Tongue (tissue), 2 donors: ENCODE data around the gene SPNS2. TPM values are rescaled to one million over a fixed set of nuclear protein-coding genes. Genes with fewer than 3 reads are reported as not detected.
A peak's percentile ranks its signal among the peaks of the same experiment; 100 is the strongest.
"Not testable (repeated sequence)": the region's sequence is repeated elsewhere in the genome, so short reads cannot be mapped to it uniquely, and the experiment has no call there.

Experiments used
- DNase-seq: peaks from one replicate; pipeline ENCODE4 v3.0.0-alpha.2; 2015
- total RNA-seq: library from RNA; depleted of rRNA; stranded (reverse); fragments of >200 nt; gene quantifications from one replicate; pipeline ENCODE4 v1.2.3, GENCODE V29; 2014

Gene SPNS2
- total RNA-seq, 1 donor from 2014 or later, result 19.9 TPM

DNA sequence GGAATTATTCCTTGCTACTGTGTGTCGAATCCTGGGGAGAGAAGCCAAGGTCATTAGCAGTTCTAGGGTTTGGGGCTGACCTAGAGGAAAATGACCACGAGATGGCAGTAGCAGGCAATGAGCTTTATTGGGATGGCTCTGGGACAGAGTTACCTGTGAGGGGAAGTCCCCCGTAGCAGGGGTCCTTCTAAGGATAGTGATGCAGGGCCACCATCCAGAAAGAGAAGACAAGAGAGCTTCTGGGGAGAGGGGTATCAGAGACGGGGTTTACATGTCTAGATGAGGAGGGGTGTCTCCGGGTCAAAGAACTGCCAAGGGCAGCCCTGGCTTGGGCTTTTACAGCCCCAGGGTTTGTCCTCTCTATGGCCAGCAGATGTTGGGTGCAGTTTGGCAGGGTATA, 68.1 kb downstream of the SPNS2 start:
- DNase-seq, result peak; percentile 88

DNA sequence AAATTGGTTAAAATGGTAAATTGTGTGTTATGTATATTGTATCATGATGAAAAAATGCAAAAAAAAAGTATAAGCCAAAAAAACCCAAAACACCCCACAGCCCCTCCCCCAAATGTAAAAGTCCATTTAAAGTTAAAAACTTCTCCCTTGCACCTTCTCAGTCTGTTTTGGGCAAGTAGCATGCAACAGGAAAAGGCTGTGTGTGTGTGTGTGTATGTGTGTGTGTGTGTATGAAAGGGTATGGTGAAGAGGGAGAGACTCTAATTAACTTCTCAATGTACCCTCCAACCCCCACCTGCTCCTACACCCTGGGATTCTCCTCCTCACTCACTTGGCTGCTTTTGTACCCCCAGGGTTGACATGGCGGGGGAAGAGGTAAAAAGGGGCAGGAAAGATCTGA, 70.9 kb downstream of the SPNS2 start:
- DNase-seq, result no peak

DNA sequence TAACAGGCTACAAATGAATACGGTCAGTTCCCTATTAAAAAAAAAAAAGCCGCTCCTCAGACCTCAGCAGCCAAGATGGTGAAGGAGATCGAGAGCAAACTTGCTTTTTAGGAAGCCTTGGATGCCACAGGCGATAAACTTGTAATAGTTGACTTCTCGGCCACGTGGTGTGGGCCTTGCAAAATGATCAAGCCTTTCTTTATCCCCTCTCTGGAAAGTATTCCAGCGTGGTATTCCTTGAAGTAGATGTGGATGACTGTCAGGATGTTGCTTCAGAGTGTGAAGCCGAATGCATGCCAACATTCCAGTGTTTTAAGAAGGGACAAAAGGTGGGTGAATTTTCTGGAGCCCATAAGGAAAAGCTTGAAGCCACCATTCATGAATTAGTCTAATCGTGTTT, 73.5 kb downstream of the SPNS2 start:
- DNase-seq, result no peak

- no peak for DNase-seq
These were observed 74.4 kb downstream of the SPNS2 start for GRCh38 chr17:4573115-4573514.

DNA sequence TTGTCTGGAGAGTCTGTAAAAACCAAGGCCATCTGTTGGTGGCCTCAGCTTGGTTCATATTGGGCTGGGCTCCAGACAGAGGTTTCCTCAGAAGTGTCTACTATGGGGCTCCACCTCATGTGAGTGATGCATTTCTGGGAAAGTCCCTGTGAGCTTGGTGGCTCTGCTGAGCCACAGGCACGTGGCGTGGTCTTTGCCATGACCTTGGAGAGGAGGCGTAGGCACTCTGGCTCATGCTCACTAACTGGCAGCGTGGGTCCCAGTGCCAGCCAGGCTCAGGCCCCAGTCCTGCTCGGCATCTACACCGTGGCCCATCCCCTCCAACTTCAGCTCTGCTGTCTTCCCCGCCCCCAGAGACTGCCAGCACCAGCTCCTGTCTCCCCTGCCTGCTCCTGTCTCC, 75.0 kb downstream of the SPNS2 start:
- DNase-seq, result no peak

DNA sequence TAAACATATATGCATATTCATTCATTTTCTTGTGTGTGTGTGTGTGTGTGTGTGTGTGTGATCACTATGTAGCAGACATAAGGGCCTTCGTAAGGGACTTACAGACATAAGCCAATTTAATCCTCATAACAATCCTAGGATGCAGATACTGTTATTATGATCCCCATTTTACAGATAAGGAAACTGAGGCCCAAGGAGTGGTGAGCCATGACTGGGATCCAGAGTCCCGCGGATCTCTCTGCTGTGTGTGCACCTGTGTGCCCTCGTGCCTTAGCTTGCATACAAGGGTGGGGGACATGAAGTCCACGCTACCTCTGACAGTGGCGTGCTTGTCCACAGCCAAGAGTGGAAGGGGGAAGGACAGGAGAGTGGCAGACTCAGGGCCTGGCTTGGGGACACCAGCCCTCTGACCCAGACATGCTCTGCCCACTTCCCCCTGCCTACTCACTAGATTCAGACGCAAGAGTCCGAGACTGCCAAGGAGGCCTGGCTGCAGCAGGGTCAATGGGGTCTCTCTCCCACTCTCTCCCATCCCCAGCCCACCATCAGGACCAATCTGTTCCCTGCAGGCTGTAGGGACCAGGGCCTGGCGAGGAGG, 75.9 kb downstream of the SPNS2 start:
- no peak for DNase-seq

DNA sequence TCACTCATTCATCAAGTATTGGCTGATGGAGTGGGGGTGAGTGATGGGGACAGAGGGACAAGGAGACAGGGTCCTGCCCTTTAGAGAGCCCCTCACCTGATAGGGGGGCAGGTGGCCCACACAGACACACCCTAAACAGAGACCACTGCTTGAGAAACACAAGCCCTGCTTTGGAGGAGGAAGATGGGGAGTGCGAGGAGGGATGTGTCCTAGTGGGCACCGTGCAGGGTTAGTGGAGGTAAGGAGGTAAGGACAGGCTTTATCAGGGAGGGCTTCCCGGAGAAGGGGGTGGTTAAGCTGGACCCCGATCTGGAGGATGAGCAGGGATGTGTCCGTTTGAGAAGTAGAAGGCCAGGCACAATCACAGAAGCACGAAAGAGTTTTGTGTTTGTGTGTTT, 77.5 kb downstream of the SPNS2 start:
- DNase-seq, result no peak

DNA sequence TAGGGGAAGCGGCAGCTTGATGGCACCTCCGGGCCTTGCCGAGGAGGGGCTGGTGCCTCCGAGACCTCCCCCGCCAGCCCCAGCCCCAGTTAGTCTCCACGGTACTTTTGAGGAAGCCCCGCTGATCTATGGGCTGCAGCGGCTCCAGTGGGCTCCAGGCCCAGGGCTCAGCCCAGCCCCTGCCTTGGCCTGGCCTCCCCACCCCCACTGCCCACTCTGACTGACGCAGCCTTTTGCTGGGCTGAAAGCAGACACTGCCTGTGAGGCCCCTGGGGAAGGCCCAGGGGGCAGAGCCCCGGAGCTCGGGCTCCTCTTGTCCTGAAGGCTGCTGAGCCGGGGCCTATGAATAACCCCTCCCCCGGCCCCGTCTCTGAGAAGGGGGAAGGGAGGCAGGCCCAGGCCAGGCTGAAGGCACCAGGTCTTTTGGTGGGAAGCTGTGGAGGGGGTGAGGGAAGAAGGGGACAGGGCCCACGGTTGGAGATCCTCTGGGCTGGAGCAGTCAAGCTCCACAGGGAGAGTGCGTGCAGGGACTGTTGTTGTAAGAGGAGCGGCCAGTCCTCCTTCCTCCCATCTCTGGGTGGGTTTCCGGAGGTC, 78.1 kb downstream of the SPNS2 start:
- peak; percentile 82 for DNase-seq

GRCh38 chr17:4577386-4577993, 78.8 kb downstream of the SPNS2 start:
- no peak for DNase-seq

DNA sequence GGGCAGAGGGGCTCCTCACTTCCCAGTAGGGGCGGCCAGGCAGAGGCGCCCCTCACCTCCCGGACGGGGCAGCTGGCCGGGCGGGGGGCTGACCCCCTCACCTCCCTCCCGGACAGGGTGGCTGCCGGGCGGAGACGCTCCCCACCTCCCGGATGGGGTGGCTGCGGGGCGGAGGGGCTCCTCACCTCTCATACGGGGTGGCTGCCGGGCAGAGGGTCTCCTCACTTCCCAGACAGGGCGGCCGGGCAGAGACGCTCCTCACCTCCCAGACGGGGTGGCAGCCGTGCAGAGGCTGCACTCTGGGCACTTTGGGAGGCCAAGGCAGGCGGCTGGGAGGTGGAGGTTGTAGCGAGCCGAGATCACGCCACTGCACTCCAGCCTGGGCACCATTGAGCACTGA, 79.7 kb downstream of the SPNS2 start:
- not testable (repeated sequence) for DNase-seq

GRCh38 chr17:4579678-4580077, 81.0 kb downstream of the SPNS2 start:
- no peak for DNase-seq

DNA sequence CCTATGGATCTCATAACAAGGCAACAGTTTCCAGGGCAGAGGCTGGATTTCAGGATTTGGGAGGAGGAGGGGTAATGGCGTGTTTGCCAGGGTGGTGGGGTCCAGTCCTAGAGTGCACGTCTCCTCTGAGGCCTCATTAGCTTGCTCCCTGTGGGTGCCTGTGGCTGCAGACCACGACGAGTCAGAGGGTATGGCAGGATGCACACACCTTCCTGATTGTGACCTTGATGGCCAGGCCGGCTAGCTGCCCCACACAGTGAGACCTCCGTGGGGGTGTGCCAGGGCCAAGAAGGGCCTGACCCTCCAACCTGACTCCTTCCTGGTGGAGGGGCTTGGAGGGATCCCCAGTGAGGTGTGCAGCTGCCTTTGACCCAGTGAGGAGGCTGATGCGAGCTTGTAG, 81.6 kb downstream of the SPNS2 start:
- DNase-seq, result no peak

- no peak for DNase-seq
These were observed 83.4 kb downstream of the SPNS2 start for GRCh38 chr17:4582101-4582501.

DNA sequence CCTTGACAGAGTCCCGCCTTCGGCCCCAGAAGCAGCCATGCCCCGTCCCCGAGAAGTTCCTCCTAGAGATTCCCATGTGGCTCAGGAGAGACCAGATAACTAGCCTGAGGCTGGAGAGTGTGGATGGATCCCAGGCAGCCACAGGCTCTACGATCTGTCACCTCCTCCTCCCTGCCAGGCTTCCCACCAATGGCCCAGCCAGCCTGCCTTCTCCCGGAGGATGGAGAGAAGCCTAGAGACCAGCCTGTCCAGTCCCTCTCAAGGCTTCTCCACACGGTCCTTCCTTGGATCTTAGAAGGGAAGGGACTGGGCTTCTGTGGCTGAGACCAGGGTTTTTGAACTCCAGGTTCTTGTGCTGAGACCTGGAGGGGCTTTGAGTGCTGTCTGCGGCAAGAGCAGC, 84.0 kb downstream of the SPNS2 start:
- no peak for DNase-seq

GRCh38 chr17:4583206-4583605, 84.5 kb downstream of the SPNS2 start:
- DNase-seq, result no peak

GRCh38 chr17:4583782-4584100, 85.1 kb downstream of the SPNS2 start:
- DNase-seq, result peak; percentile 81

GRCh38 chr17:4584101-4584916, 85.6 kb downstream of the SPNS2 start, which contains the start of gene SMTNL2:
Gene SMTNL2, plus strand, starts transcription at chr17:4584529. Its CDS starts 77 bp downstream, at chr17:4584606.
- DNase-seq, result peak; percentile 84

- DNase-seq, result no peak
These were observed 86.4 kb downstream of the SPNS2 start for GRCh38 chr17:4584917-4585637.

DNA sequence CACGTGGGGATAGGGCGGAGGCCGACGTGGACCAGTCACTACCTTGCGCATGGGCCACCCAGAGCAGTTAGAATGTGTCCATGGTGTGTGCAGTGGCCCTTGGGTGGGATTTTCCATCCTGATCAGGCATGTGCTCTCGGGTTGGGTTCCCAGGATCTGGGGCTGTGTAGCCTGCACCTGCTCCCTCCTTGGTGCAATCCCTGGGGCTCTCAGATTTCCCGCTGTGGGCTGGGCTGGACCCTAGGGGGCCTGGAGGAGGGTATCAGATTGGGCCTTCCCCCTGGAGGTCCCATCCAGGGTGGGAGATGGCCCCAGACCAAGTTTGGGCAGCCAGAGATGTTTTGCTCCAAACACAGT, 86.9 kb downstream of the SPNS2 start:
- peak; percentile 68 for DNase-seq

- DNase-seq, result peak; percentile 57
These were observed 87.4 kb downstream of the SPNS2 start for GRCh38 chr17:4586043-4586442.

DNA sequence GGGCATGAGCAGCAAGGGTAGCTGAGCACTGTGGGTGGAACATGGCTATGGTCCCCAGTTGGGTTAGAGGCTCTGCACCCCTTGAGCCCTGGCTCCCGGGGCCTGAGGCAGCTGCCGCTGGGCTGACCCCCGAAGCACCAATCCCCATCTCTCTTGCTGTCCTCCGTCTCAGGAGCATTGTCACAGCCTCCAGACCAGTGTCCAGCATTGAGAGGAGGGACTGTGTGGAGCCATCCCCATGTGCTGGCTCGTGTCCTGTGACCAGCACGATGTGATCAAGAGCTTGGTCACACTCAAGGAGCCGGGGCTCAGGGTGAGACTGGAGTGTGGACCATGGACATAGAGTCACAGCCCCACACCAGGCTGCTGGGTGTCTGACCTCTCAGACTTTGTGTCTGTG, 88.5 kb downstream of the SPNS2 start:
- no peak for DNase-seq

DNA sequence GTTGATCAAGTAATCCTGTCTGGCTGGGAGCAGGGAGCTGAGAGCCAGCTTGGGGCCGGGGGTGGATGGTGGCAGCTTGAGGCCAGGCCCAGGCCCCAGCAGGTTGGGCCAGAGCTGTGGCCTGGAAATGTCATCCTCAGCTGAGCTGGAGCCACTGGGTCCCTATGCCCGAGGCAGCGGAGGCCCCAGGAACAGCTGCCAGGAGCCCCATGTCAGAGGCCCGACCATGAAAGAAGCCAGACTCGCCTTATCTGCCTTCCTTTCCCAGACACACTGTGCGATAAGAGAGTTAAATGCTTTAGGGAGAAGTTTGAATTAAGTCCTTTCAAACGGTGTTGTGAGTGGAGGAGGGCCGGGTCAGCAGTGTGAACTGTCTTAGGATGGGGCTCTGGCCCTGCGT, 89.1 kb downstream of the SPNS2 start:
- DNase-seq, result no peak

GRCh38 chr17:4588391-4588790, 89.7 kb downstream of the SPNS2 start:
- no peak for DNase-seq
